Uterus (tissue), 4 donors: Measurements from ENCODE around the gene FRMD5. TPM values are rescaled to one million over a fixed set of nuclear protein-coding genes. Genes with fewer than 3 reads are reported as not detected.
A peak's percentile ranks its signal among the peaks of the same experiment; 100 is the strongest.

Source experiments
- DNase-seq, 2 donors: peaks; one replicate each; pipeline ENCODE4 v3.0.0-alpha.2; 2019 to 2020
- H3K27ac ChIP-seq, 2 donors: fragments of 200-600 bp; sonication (generic); 1 replicate in 1 of 2; 2 replicates in 1 of 2; pipeline ENCODE4 v1.5.1; 2016 to 2018
- H3K27me3 ChIP-seq, 2 donors: fragments of 200-600 bp; sonication (generic); one replicate each; pipeline ENCODE4 v1.5.1; 2018 to 2019; ENCODE audit warnings: control low read depth in 1 of 2
- H3K36me3 ChIP-seq, 2 donors: fragments of 200-600 bp; sonication (generic); one replicate each; pipeline ENCODE4 v1.5.1; 2019; ENCODE audit warnings: control low read depth in 1 of 2
- H3K4me1 ChIP-seq, 2 donors: fragments of 200-600 bp; sonication (generic); one replicate each; pipeline ENCODE4 v1.5.1; 2018 to 2019; ENCODE audit warnings: control low read depth in 1 of 2
- H3K4me3 ChIP-seq, 2 donors: fragments of 200-600 bp; sonication (generic); 1 replicate in 1 of 2; 2 replicates in 1 of 2; pipeline ENCODE4 v1.5.1; 2018 to 2019; ENCODE audit warnings: mild to moderate bottlenecking in 1 of 2
- H3K9me3 ChIP-seq, 2 donors: fragments of 200-600 bp; sonication (generic); one replicate each; pipeline ENCODE4 v1.5.1; 2019; ENCODE audit warnings: control low read depth in 1 of 2
- POLR2A ChIP-seq, 2 donors: fragments of 450-650 bp; IDR thresholded peaks; one replicate each; pipeline ENCODE4 v1.6.1; 2016; ENCODE audit warnings: antibody characterized with exemption in 2 of 2, mild to moderate bottlenecking in 1 of 2, moderate library complexity in 1 of 2
- intact Hi-C: fragments of 100-400 bp; cut with DNase I; formaldehyde crosslinking; loops from one replicate; pipeline ENCODE4 v1.15.1; 2023; ENCODE audit warnings: low total_unique reads
- total RNA-seq, 4 donors: library from RNA; depleted of rRNA in 3 of 4; stranded (reverse); fragments of >200 nt in 3 of 4; gene quantifications; one replicate each; pipeline versions ENCODE4 v1.1.0 to v1.2.4, GENCODE V29; 2014 to 2023
- TF ChIP-seq, protein P1 (sequence below), 4 experiments: fragments of 200-600 bp in 2 of 4; fragments of 450-650 bp in 2 of 4; sonication (generic) in 2 of 4; IDR thresholded peaks; one replicate each; pipeline ENCODE4 v1.5.1; 2016 to 2019; ENCODE audit warnings: antibody characterized with exemption in 4 of 4, mild to moderate bottlenecking in 2 of 4, moderate library complexity in 1 of 4
- donor health status: DM: yes; HTN: yes; CAD: no.

FRMD5 gene
- total RNA-seq, 4 donors from 2014 or later, result 0.37 to 1.0 TPM; not detected in 2

DNA sequence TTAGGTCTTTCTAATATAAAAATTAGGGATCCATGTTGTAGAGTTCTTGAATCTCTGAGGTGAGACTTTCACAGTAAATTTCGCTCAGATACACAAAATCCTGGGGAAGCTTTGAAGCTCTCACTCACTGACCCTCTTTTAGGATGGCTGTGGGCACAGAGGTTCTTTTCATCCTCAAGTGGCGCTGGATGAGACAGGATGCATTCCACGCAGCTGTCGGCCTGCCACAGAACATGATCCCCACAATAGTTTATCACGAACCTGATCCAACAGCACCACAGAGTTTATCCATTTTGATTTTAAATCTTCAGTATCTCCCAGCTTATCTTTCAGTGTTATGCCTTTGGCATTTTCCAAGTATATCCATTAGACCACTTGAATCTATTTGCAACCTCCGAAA lies 276.4 kb downstream of the FRMD5 start:
- Histone ChIP-seq H3K27me3 (no peaks in the 10 kb centered on the region), H3K4me3 (no peak overlapping the region), H3K9me3 (no peaks in the 10 kb centered on the region), H3K36me3 (no peaks in the 10 kb centered on the region), H3K4me1 (no peaks in the 10 kb centered on the region), H3K27ac (no peak overlapping the region)
- no peak for TF ChIP-seq POLR2A (IDR thresholded peaks at IDR 0.05)
- TF ChIP-seq, protein P1, sequence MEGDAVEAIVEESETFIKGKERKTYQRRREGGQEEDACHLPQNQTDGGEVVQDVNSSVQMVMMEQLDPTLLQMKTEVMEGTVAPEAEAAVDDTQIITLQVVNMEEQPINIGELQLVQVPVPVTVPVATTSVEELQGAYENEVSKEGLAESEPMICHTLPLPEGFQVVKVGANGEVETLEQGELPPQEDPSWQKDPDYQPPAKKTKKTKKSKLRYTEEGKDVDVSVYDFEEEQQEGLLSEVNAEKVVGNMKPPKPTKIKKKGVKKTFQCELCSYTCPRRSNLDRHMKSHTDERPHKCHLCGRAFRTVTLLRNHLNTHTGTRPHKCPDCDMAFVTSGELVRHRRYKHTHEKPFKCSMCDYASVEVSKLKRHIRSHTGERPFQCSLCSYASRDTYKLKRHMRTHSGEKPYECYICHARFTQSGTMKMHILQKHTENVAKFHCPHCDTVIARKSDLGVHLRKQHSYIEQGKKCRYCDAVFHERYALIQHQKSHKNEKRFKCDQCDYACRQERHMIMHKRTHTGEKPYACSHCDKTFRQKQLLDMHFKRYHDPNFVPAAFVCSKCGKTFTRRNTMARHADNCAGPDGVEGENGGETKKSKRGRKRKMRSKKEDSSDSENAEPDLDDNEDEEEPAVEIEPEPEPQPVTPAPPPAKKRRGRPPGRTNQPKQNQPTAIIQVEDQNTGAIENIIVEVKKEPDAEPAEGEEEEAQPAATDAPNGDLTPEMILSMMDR (IDR thresholded peaks at IDR 0.05), result no peak
- DNase-seq, result no peak
- intact Hi-C loops, result no loop called here

DNA sequence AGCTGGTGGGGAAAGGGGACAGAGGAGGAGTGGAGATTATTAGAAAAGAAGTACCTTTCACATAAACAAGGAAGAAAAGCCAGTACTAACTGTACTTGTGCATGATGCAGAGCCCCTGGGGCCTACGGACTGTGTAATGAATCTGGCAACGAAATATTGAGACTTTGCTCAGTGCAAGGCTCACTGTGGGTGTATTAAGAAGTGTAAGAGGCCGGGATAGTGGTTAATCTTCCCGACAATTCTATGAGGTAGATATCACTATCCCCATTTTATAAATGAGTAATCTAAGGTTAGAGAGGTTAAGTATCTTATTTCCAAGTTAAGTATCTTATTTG lies 278.8 kb downstream of the FRMD5 start:
- Histone ChIP-seq H3K27ac (no peak overlapping the region), H3K36me3 (no peaks in the 10 kb centered on the region), H3K9me3 (no peaks in the 10 kb centered on the region), H3K27me3 (no peaks in the 10 kb centered on the region), H3K4me3 (no peak overlapping the region), H3K4me1 (no peaks in the 10 kb centered on the region)
- no peak for DNase-seq
- intact Hi-C loops, result no loop called here
- TF ChIP-seq, protein P1 (IDR thresholded peaks at IDR 0.05), result no peak
- no peak for TF ChIP-seq POLR2A (IDR thresholded peaks at IDR 0.05)

DNA sequence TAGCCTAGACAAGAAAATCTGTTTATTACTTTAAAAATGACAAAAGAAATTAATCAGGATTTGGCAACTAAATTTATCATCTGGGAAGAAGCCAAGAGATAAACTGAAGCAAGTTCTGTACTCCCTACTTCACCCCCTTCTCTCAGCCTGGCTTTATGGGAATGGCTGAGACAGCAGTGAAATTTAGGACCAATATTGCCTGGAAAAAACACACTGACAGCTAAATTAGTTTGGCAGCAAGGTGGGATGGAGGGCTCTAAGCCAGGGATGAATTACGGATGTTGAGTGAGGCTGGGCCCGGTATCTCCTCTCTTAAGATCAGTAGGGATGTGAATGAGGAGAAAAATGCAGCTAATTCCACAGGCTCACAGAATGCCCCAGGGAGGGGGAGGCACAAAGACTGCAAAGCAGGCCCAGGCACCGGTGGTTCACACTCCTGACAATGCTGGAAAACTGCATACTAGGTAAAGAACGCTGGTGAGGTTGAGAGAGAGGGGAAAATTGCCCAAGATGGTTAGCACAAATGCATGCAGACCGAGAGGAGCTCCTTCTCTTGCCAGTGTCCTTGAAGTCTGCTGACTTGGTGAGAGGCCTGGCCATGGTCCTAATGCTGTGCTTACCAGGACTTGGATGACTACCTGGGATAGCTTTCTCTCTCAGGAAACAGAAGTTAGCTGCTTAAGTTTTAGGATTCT lies 279.3 kb downstream of the FRMD5 start:
- TF ChIP-seq POLR2A (IDR thresholded peaks at IDR 0.05), result no peak
- TF ChIP-seq, protein P1 (IDR thresholded peaks at IDR 0.05), result no peak

DNA sequence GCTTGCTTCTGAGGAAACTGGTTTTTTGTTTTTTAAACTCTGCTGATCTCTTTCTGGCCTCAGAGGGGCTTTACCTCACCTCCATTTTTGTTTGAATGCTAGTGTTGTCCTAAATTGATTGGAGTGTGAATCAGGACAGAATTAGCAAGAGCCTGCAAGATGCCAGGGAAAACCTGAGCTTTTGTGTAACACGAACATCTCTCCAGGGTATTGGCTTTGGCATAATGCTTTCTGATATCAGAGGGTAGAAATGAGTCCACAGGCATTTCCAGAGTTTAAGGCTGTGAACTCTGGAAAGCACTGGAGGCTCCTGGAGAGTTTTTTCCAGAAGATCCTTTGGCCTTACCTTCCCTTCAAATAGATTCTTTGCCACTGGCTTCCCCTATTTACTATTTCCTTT lies 281.1 kb downstream of the FRMD5 start:
- intact Hi-C loops, result no loop called here

More for the DNA sequence above, 279.3 kb downstream of the FRMD5 start:
- Histone ChIP-seq H3K36me3 (no peaks in the 10 kb centered on the region), H3K4me3 (no peak overlapping the region), H3K27ac (no peak overlapping the region), H3K4me1 (no peaks in the 10 kb centered on the region), H3K9me3 (no peaks in the 10 kb centered on the region), H3K27me3 (no peaks in the 10 kb centered on the region)
- intact Hi-C loops, result no loop called here
- DNase-seq, result peak in 1 of 2 donors; percentile 13

More for the DNA sequence above, 281.1 kb downstream of the FRMD5 start:
- no peaks in the 10 kb centered on the region for H3K4me1 ChIP-seq
- H3K36me3 ChIP-seq, result no peaks in the 10 kb centered on the region
- TF ChIP-seq, protein P1 (IDR thresholded peaks at IDR 0.05), result no peak
- TF ChIP-seq POLR2A (IDR thresholded peaks at IDR 0.05), result no peak
- H3K9me3 ChIP-seq, result no peaks in the 10 kb centered on the region
- H3K27ac ChIP-seq, result peak overlapping the region in 1 of 2 donors; percentile 66
- H3K27me3 ChIP-seq, result no peaks in the 10 kb centered on the region
- no peak overlapping the region for H3K4me3 ChIP-seq
- no peak for DNase-seq
